Measurements from ENCODE around the gene MKNK1.

Gene MKNK1

GRCh38 chr1:46522184-46522968 is 81.7 kb downstream of the MKNK1 start:
- no peak for DNase-seq (ENCODE audit: low spot score)

GRCh38 chr1:46521414-46521813 is 82.7 kb downstream of the MKNK1 start:
- DNase-seq (ENCODE audit: low spot score), result no peak

- no peak for DNase-seq (ENCODE audit: low spot score)
Measured at GRCh38 chr1:46520063-46520911, 83.8 kb downstream of the MKNK1 start.

GRCh38 chr1:46519209-46519608 is 84.9 kb downstream of the MKNK1 start:
- DNase-seq (ENCODE audit: low spot score), result no peak

- no peak for DNase-seq (ENCODE audit: low spot score)
Measured at GRCh38 chr1:46517932-46518498, 86.1 kb downstream of the MKNK1 start.

GRCh38 chr1:46517010-46517600 is 87.0 kb downstream of the MKNK1 start:
- no peak for DNase-seq (ENCODE audit: low spot score)

- no peak for DNase-seq (ENCODE audit: low spot score)
Measured at GRCh38 chr1:46516200-46516950, 87.7 kb downstream of the MKNK1 start.

- DNase-seq (ENCODE audit: low spot score), result no peak
Measured at GRCh38 chr1:46515576-46515975, 88.5 kb downstream of the MKNK1 start.

GRCh38 chr1:46513536-46513935 is 90.5 kb downstream of the MKNK1 start:
- no peak for DNase-seq (ENCODE audit: low spot score)

- no peak for DNase-seq (ENCODE audit: low spot score)
Measured at GRCh38 chr1:46512792-46513190, 91.3 kb downstream of the MKNK1 start.

GRCh38 chr1:46512135-46512791 is 91.8 kb downstream of the MKNK1 start:
- no peak for DNase-seq (ENCODE audit: low spot score)

- DNase-seq (ENCODE audit: low spot score), result no peak
Measured at GRCh38 chr1:46510998-46511365, 93.1 kb downstream of the MKNK1 start.

GRCh38 chr1:46510341-46510997 is 93.6 kb downstream of the MKNK1 start:
- no peak for DNase-seq (ENCODE audit: low spot score)

- no peak for DNase-seq (ENCODE audit: low spot score)
Measured at GRCh38 chr1:46508757-46509156, 95.3 kb downstream of the MKNK1 start.

All from kidney capillary endothelial cell (primary cell).